DND-41 (cell line): Measurements from ENCODE around the gene PI4K2A.

ENCODE experiments used
- ATAC-seq: fragments of 200-7000 bp; cut with Tn5 transposase; 3 replicates; pipeline ENCODE4 v1.9.1; 2021; ENCODE audit warnings: low read depth; ENCODE audit not compliant: insufficient read depth
- DNase-seq: peaks from one replicate; pipeline ENCODE4 v3.0.0-alpha.2; 2020
- H2AFZ ChIP-seq: 2 replicates; pipeline ENCODE4 v1.6.0; 2012; ENCODE audit warnings: low read depth, low read length
- H3K27ac ChIP-seq: 2 replicates; pipeline ENCODE4 v1.5.1; 2012; ENCODE audit warnings: low read length, inconsistent platforms
- H3K27me3 ChIP-seq: fragments of 200-600 bp; sonication (generic); 2 replicates; pipeline ENCODE4 v1.6.0; 2012; ENCODE audit warnings: low read length, mild to moderate bottlenecking, inconsistent platforms; ENCODE audit not compliant: insufficient read depth, poor library complexity
- H3K36me3 ChIP-seq: 2 replicates; pipeline ENCODE4 v1.5.1; 2012; ENCODE audit warnings: low read length, inconsistent platforms; ENCODE audit not compliant: insufficient read depth
- H3K4me1 ChIP-seq: 2 replicates; pipeline ENCODE4 v1.5.1; 2012; ENCODE audit warnings: mild to moderate bottlenecking, low read length; ENCODE audit not compliant: insufficient read depth
- H3K4me2 ChIP-seq: 2 replicates; pipeline ENCODE4 v1.6.0; 2012; ENCODE audit warnings: mild to moderate bottlenecking, moderate library complexity, low read length, inconsistent platforms; ENCODE audit not compliant: insufficient read depth
- H3K4me3 ChIP-seq, 2 experiments: fragments of 200-600 bp in 1 of 2; shearing (Covaris generic) in 1 of 2; 2 replicates each; pipeline ENCODE4 v1.5.1; 2012 to 2016; ENCODE audit warnings: inconsistent platforms in 2 of 2, low read length in 2 of 2, mild to moderate bottlenecking in 2 of 2, low read depth in 1 of 2, moderate library complexity in 1 of 2
- H3K79me2 ChIP-seq: 2 replicates; pipeline ENCODE4 v1.6.0; 2012; ENCODE audit warnings: low read length, inconsistent platforms; ENCODE audit not compliant: insufficient read depth
- H3K9ac ChIP-seq: 2 replicates; pipeline ENCODE4 v1.6.0; 2012; ENCODE audit warnings: low read depth, mild to moderate bottlenecking, inconsistent platforms, low read length, moderate library complexity
- H3K9me3 ChIP-seq: 2 replicates; pipeline ENCODE4 v1.5.1; 2012; ENCODE audit warnings: low read length, moderate library complexity, mild to moderate bottlenecking, inconsistent platforms; ENCODE audit not compliant: insufficient read depth, severe bottlenecking
- H4K20me1 ChIP-seq: 2 replicates; pipeline ENCODE4 v1.6.0; 2012; ENCODE audit warnings: low read length; ENCODE audit not compliant: insufficient read depth
- CTCF ChIP-seq: IDR thresholded peaks from 2 replicates; pipeline ENCODE4 v1.5.1; 2012; ENCODE audit warnings: borderline replicate concordance, low read length, moderate library complexity, mild to moderate bottlenecking; ENCODE audit not compliant: poor library complexity, severe bottlenecking; ENCODE audit errors: extremely low read depth
- EZH2 ChIP-seq: IDR thresholded peaks from 3 replicates; pipeline ENCODE4 v1.6.1; 2012; ENCODE audit warnings: borderline replicate concordance, low read depth, mild to moderate bottlenecking, moderate library complexity, low read length, inconsistent platforms; ENCODE audit not compliant: severe bottlenecking

The PI4K2A gene

GRCh38 chr10:97717627-97718026 is 77.2 kb downstream of the PI4K2A start:
- H3K4me2 ChIP-seq: no peak overlapping the region
- H3K9me3 ChIP-seq: no peaks in the 10 kb centered on the region
- H3K79me2 ChIP-seq: peaks cover 13% of the 10 kb centered on the region; the same call in 1 of the 2 replicates
- no peak overlapping the region for H2AFZ ChIP-seq
- TF ChIP-seq EZH2 (no peak), CTCF (no peak)
- no peak overlapping the region for H3K9ac ChIP-seq
- no peak for DNase-seq
- no peaks in the 10 kb centered on the region for H3K27me3 ChIP-seq
- no peak overlapping the region for H3K27ac ChIP-seq
- H3K4me3 ChIP-seq: no peak overlapping the region
- H4K20me1 ChIP-seq: peaks cover 7% of the 10 kb centered on the region
- peaks cover 19% of the 10 kb centered on the region for H3K36me3 ChIP-seq
- ATAC-seq: no peak
- peaks cover 35% of the 10 kb centered on the region for H3K4me1 ChIP-seq

GRCh38 chr10:97718178-97718577 is 77.7 kb downstream of the PI4K2A start:
- Histone ChIP-seq H3K4me2 (no peak overlapping the region), H3K79me2 (peaks cover 13% of the 10 kb centered on the region; the same call in 1 of the 2 replicates), H3K36me3 (peaks cover 19% of the 10 kb centered on the region), H3K27ac (no peak overlapping the region), H3K27me3 (no peaks in the 10 kb centered on the region), H4K20me1 (peaks cover 7% of the 10 kb centered on the region), H3K9ac (no peak overlapping the region), H3K4me3 (no peak overlapping the region), H3K4me1 (peaks cover 31% of the 10 kb centered on the region), H2AFZ (no peak overlapping the region), H3K9me3 (no peaks in the 10 kb centered on the region)
- ATAC-seq (no peak), DNase-seq (no peak)
- TF ChIP-seq CTCF (no peak), EZH2 (no peak)

DNA sequence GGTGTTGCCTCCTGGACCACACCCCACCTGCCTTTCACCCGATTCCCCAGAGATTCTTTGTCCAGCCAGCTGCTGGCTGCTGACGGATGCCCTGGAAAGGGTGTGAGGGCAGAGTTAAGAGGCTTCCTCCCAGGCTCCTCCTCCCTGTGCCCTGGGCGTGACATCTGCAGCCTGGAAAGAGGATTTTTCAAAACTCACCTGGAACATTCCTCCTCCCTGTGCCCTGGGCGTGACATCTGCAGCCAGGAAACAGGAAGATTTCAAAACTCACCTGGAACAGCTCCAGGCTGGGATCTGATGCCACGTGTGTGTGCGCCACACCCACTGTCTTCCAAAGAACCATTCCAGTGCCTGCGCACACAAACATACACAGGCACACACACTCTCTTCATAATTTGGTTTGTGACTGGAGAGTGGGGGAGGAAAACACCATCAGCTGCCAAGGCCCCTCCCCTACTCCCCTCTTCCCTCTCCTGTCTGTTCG is 78.2 kb downstream of the PI4K2A start:
- no peak overlapping the region for H3K4me3 ChIP-seq
- peaks cover 28% of the 10 kb centered on the region for H3K4me1 ChIP-seq
- no peak overlapping the region for H2AFZ ChIP-seq
- peaks cover 13% of the 10 kb centered on the region; the same call in 1 of the 2 replicates for H3K79me2 ChIP-seq
- no peak for ATAC-seq
- TF ChIP-seq CTCF (no peak), EZH2 (no peak)
- no peak overlapping the region for H3K27ac ChIP-seq
- H3K27me3 ChIP-seq: no peaks in the 10 kb centered on the region
- H3K9ac ChIP-seq: no peak overlapping the region
- H3K9me3 ChIP-seq: no peaks in the 10 kb centered on the region
- no peak overlapping the region for H3K4me2 ChIP-seq
- DNase-seq: no peak
- peaks cover 19% of the 10 kb centered on the region for H3K36me3 ChIP-seq
- peaks cover 7% of the 10 kb centered on the region for H4K20me1 ChIP-seq
